HEK293 (cell line): ENCODE data around the gene CDH3.

Experiments
- CTCF ChIP-seq: fragments of 450-650 bp; formaldehyde crosslinking; IDR thresholded peaks from 2 replicates; pipeline ENCODE4 v1.5.1; 2016; ENCODE audit warnings: missing biosample characterization, missing genetic modification characterization
- PATZ1 ChIP-seq: fragments of 450-650 bp; formaldehyde crosslinking; IDR thresholded peaks from 2 replicates; pipeline ENCODE4 v1.5.1; 2016; ENCODE audit warnings: missing biosample characterization, missing genetic modification characterization
- REPIN1 ChIP-seq: fragments of 450-650 bp; formaldehyde crosslinking; IDR thresholded peaks from 2 replicates; pipeline ENCODE4 v1.5.1; 2017; ENCODE audit warnings: missing biosample characterization, missing genetic modification characterization, low read depth
- SP2 ChIP-seq: fragments of 450-650 bp; formaldehyde crosslinking; IDR thresholded peaks from 2 replicates; pipeline ENCODE4 v1.5.1; 2016; ENCODE audit warnings: missing biosample characterization, missing genetic modification characterization
- ZNF335 ChIP-seq: fragments of 450-650 bp; formaldehyde crosslinking; conservative IDR thresholded peaks from 2 replicates; pipeline ENCODE4 v1.5.1; 2016; ENCODE audit warnings: missing biosample characterization, missing genetic modification characterization
- ZNF423 ChIP-seq: fragments of 450-650 bp; formaldehyde crosslinking; IDR thresholded peaks from 2 replicates; pipeline ENCODE4 v1.5.1; 2016; ENCODE audit warnings: missing biosample characterization, missing genetic modification characterization
- ZNF76 ChIP-seq: fragments of 450-650 bp; formaldehyde crosslinking; IDR thresholded peaks from 2 replicates; pipeline ENCODE4; 2016; ENCODE audit warnings: low read depth, missing biosample characterization, missing genetic modification characterization, borderline replicate concordance
- ZNF791 ChIP-seq: fragments of 450-650 bp; formaldehyde crosslinking; IDR thresholded peaks from 2 replicates; pipeline ENCODE4 v1.5.1; 2016; ENCODE audit warnings: missing biosample characterization, missing genetic modification characterization
- TF ChIP-seq, protein P1 (sequence below): fragments of 450-650 bp; formaldehyde crosslinking; IDR thresholded peaks from 2 replicates; pipeline ENCODE4 v1.5.1; 2017; ENCODE audit warnings: missing biosample characterization, missing genetic modification characterization
- TF ChIP-seq, protein P2 (sequence below): fragments of 450-650 bp; IDR thresholded peaks from 2 replicates; pipeline ENCODE4 v1.5.1; 2018; ENCODE audit warnings: missing biosample characterization, missing genetic modification characterization
- TF ChIP-seq, protein P3 (sequence below): fragments of 450-650 bp; formaldehyde crosslinking; IDR thresholded peaks from 2 replicates; pipeline ENCODE4 v1.5.0; 2017; ENCODE audit warnings: missing biosample characterization, missing genetic modification characterization, borderline replicate concordance
- TF ChIP-seq, protein P4 (sequence below): fragments of 450-650 bp; formaldehyde crosslinking; IDR thresholded peaks from 2 replicates; pipeline ENCODE4 v1.5.1; 2016; ENCODE audit warnings: missing biosample characterization, missing genetic modification characterization, low read depth

- TF ChIP-seq CTCF (tag by site-specific recombination): no peak
- TF ChIP-seq REPIN1 (tag by site-specific recombination): no peak
- no peak for TF ChIP-seq ZNF76 (tag by site-specific recombination)
- no peak for TF ChIP-seq SP2 (tag by site-specific recombination)
- no peak for TF ChIP-seq ZNF423 (tag by site-specific recombination)
- TF ChIP-seq, protein P1, sequence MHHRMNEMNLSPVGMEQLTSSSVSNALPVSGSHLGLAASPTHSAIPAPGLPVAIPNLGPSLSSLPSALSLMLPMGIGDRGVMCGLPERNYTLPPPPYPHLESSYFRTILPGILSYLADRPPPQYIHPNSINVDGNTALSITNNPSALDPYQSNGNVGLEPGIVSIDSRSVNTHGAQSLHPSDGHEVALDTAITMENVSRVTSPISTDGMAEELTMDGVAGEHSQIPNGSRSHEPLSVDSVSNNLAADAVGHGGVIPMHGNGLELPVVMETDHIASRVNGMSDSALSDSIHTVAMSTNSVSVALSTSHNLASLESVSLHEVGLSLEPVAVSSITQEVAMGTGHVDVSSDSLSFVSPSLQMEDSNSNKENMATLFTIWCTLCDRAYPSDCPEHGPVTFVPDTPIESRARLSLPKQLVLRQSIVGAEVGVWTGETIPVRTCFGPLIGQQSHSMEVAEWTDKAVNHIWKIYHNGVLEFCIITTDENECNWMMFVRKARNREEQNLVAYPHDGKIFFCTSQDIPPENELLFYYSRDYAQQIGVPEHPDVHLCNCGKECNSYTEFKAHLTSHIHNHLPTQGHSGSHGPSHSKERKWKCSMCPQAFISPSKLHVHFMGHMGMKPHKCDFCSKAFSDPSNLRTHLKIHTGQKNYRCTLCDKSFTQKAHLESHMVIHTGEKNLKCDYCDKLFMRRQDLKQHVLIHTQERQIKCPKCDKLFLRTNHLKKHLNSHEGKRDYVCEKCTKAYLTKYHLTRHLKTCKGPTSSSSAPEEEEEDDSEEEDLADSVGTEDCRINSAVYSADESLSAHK: no peak
- TF ChIP-seq, protein P2, sequence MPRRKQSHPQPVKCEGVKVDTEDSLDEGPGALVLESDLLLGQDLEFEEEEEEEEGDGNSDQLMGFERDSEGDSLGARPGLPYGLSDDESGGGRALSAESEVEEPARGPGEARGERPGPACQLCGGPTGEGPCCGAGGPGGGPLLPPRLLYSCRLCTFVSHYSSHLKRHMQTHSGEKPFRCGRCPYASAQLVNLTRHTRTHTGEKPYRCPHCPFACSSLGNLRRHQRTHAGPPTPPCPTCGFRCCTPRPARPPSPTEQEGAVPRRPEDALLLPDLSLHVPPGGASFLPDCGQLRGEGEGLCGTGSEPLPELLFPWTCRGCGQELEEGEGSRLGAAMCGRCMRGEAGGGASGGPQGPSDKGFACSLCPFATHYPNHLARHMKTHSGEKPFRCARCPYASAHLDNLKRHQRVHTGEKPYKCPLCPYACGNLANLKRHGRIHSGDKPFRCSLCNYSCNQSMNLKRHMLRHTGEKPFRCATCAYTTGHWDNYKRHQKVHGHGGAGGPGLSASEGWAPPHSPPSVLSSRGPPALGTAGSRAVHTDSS (tag by site-specific recombination): no peak
- TF ChIP-seq, protein P3, sequence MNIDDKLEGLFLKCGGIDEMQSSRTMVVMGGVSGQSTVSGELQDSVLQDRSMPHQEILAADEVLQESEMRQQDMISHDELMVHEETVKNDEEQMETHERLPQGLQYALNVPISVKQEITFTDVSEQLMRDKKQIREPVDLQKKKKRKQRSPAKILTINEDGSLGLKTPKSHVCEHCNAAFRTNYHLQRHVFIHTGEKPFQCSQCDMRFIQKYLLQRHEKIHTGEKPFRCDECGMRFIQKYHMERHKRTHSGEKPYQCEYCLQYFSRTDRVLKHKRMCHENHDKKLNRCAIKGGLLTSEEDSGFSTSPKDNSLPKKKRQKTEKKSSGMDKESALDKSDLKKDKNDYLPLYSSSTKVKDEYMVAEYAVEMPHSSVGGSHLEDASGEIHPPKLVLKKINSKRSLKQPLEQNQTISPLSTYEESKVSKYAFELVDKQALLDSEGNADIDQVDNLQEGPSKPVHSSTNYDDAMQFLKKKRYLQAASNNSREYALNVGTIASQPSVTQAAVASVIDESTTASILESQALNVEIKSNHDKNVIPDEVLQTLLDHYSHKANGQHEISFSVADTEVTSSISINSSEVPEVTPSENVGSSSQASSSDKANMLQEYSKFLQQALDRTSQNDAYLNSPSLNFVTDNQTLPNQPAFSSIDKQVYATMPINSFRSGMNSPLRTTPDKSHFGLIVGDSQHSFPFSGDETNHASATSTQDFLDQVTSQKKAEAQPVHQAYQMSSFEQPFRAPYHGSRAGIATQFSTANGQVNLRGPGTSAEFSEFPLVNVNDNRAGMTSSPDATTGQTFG (tag by site-specific recombination): no peak
- TF ChIP-seq, protein P4, sequence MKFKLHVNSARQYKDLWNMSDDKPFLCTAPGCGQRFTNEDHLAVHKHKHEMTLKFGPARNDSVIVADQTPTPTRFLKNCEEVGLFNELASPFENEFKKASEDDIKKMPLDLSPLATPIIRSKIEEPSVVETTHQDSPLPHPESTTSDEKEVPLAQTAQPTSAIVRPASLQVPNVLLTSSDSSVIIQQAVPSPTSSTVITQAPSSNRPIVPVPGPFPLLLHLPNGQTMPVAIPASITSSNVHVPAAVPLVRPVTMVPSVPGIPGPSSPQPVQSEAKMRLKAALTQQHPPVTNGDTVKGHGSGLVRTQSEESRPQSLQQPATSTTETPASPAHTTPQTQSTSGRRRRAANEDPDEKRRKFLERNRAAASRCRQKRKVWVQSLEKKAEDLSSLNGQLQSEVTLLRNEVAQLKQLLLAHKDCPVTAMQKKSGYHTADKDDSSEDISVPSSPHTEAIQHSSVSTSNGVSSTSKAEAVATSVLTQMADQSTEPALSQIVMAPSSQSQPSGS: no peak
- TF ChIP-seq PATZ1 (tag by site-specific recombination): no peak
- TF ChIP-seq ZNF791 (tag by site-specific recombination): no peak
- TF ChIP-seq ZNF335 (tag by site-specific recombination): no peak
These were observed 79.7 kb downstream of the CDH3 start for GRCh38 chr16:68724797-68725196.
